NCI-H1092 treated with DMSO at 0.1 percent for 48 hours (cell line): ENCODE data around the gene ACOT11.

Experiments
- DNase-seq: peaks from one replicate; lab custom pipeline; 2025; lab: John Stamatoyannopoulos, UW

Gene ACOT11

GRCh38 chr1:54645806-54646676 is 98.0 kb downstream of the ACOT11 start:
- DNase-seq: no peak

- DNase-seq: no peak
These were observed 101.3 kb downstream of the ACOT11 start for GRCh38 chr1:54649130-54649898.

GRCh38 chr1:54649921-54650320 is 101.9 kb downstream of the ACOT11 start:
- DNase-seq: no peak

DNA sequence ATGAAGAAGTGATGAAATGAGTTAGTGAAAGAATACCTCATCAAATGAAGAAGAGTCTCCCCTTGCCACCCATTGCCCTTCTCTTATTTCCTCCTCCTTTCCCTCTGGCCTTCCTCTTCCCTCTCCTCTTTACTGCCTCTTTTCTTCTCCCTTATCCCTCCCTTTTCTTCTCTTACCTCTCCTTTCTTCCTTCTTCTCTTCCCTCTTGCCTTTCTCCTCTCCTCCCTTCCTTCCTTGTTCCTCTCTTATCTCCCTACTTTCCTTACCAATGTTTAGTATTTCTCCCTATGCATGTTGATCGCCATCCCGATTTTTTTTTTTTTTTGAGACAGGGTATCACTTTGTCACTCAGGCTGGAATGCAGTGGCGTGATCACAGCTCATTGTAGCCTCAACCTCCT is 102.4 kb downstream of the ACOT11 start:
- no peak for DNase-seq

GRCh38 chr1:54651608-54652007 is 103.6 kb downstream of the ACOT11 start:
- no peak for DNase-seq

GRCh38 chr1:54652168-54652567 is 104.1 kb downstream of the ACOT11 start:
- DNase-seq: no peak

GRCh38 chr1:54653036-54653435 is 105.0 kb downstream of the ACOT11 start:
- no peak for DNase-seq

- DNase-seq: no peak
These were observed 110.3 kb downstream of the ACOT11 start for GRCh38 chr1:54658164-54658913.
